Suprapubic skin (tissue), 3 donors: ENCODE results near the gene HS6ST1.

Source experiments
- POLR2A ChIP-seq, 2 donors: fragments of 450-650 bp; IDR thresholded peaks; one replicate each; pipeline ENCODE4 v1.6.1; 2017; ENCODE audit warnings: antibody characterized with exemption in 2 of 2, mild to moderate bottlenecking in 2 of 2, moderate library complexity in 2 of 2
- TF ChIP-seq, protein P1 (sequence below), 2 donors: fragments of 200-600 bp in 1 of 2; fragments of 450-650 bp in 1 of 2; sonication (generic) in 1 of 2; IDR thresholded peaks; one replicate each; pipeline ENCODE4 v1.5.1; 2016 to 2019; ENCODE audit warnings: antibody characterized with exemption in 2 of 2, mild to moderate bottlenecking in 1 of 2, moderate library complexity in 1 of 2

DNA sequence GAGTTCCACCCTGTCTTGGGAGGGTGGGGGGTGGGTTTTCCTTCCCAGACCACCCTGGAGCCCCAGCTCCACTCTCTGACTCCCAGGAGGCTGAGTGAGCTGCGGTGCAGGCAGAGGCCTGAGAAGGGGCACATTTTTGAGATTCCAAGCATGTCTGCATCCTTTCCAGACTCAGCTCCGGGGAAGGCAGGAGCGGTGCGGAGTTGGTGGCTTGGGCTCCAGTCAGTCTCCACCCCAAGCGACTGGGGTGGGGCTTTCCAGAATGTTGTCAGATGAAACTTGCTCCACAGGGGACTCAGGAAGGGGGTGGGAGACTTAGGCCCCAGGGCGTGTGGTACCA lies 44.2 kb upstream of the HS6ST1 start:
- TF ChIP-seq, protein P1, sequence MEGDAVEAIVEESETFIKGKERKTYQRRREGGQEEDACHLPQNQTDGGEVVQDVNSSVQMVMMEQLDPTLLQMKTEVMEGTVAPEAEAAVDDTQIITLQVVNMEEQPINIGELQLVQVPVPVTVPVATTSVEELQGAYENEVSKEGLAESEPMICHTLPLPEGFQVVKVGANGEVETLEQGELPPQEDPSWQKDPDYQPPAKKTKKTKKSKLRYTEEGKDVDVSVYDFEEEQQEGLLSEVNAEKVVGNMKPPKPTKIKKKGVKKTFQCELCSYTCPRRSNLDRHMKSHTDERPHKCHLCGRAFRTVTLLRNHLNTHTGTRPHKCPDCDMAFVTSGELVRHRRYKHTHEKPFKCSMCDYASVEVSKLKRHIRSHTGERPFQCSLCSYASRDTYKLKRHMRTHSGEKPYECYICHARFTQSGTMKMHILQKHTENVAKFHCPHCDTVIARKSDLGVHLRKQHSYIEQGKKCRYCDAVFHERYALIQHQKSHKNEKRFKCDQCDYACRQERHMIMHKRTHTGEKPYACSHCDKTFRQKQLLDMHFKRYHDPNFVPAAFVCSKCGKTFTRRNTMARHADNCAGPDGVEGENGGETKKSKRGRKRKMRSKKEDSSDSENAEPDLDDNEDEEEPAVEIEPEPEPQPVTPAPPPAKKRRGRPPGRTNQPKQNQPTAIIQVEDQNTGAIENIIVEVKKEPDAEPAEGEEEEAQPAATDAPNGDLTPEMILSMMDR (IDR thresholded peaks at IDR 0.05): no peak
- no peak for TF ChIP-seq POLR2A (IDR thresholded peaks at IDR 0.05)
